ENCODE results near the gene SPPL2C. TPM values are rescaled to one million over a fixed set of nuclear protein-coding genes. Genes with fewer than 3 reads are reported as not detected.
A peak's percentile ranks its signal among the peaks of the same experiment; 100 is the strongest.

The SPPL2C gene
- total RNA-seq, 2 donors from 2014 or later = not detected

- Mint-ChIP-seq H3K9me3 (peaks cover 0 to 1% of the 10 kb centered on the region in 2 donors), H3K36me3 (no peaks in the 10 kb centered on the region), H3K27ac (no peak overlapping the region)
- DNase-seq (ENCODE audit: low spot score in 2 of 2) (no peak), ATAC-seq (no peak)
Observed at GRCh38 chr17:45889579-45889978, 44.9 kb downstream of the SPPL2C start.

GRCh38 chr17:45893725-45894021, 49.0 kb downstream of the SPPL2C start:
- Mint-ChIP-seq H3K9me3 (no peaks in the 10 kb centered on the region), H3K36me3 (no peaks in the 10 kb centered on the region), H3K27ac (peak overlapping the region; percentile 29 to 71)
- DNase-seq (ENCODE audit: low spot score in 2 of 2) = no peak
- no peak for ATAC-seq

GRCh38 chr17:45894022-45894784, 49.5 kb downstream of the SPPL2C start, which contains the start of gene MAPT:
Gene MAPT (plus strand): TSS chr17:45894554. CDS start chr17:45962338, 67,784 bp downstream.
- DNase-seq (ENCODE audit: low spot score in 2 of 2) (peak; percentile 87 to 93), ATAC-seq (peak; percentile 90 to 96)
- H3K9me3 Mint-ChIP-seq = no peaks in the 10 kb centered on the region
- no peaks in the 10 kb centered on the region for H3K36me3 Mint-ChIP-seq
- H3K27ac Mint-ChIP-seq = peak within 1 kb of the TSS; percentile 29 to 71

- H3K9me3 Mint-ChIP-seq = no peaks in the 10 kb centered on the region
- peak in 1 of 2 donors; percentile 24 for ATAC-seq
- peak in 1 of 2 donors; percentile 21 for DNase-seq (ENCODE audit: low spot score in 2 of 2)
- no peak overlapping the region for H3K27ac Mint-ChIP-seq
- H3K36me3 Mint-ChIP-seq = no peaks in the 10 kb centered on the region
Observed at GRCh38 chr17:45895304-45895968, 50.8 kb downstream of the SPPL2C start.

- no peak for ATAC-seq
- Mint-ChIP-seq H3K9me3 (no peaks in the 10 kb centered on the region), H3K27ac (no peak overlapping the region), H3K36me3 (no peaks in the 10 kb centered on the region)
- DNase-seq (ENCODE audit: low spot score in 2 of 2) = peak in 1 of 2 donors; percentile 7
Observed at GRCh38 chr17:45895969-45896785, 51.5 kb downstream of the SPPL2C start.

Other genes starting within 250 kb of the SPPL2C start
- under 1 TPM in 1 of 2 donors, not detected in 1; 0.32 TPM for gene CRHR1, start 60.6 kb upstream of the SPPL2C start, total RNA-seq
- 1 to 10 TPM in 1 of 2 donors, under 1 TPM in 1; 0.57 to 2.2 TPM for gene MAPT, start 49.7 kb downstream of the SPPL2C start, total RNA-seq
- gene STH, start 154.4 kb downstream of the SPPL2C start, total RNA-seq = not detected

All from activated naive CD4-positive, alpha-beta T cell treated with anti-CD3 and anti-CD28 coated beads, Interleukin-2, amount 50 U/mL, for 72 hours (primary cell).